Stimulated activated CD8-positive, alpha-beta memory T cell treated with anti-CD3 and anti-CD28 coated beads, Interleukin-4, amount 100 ng/mL, for 4 hours (primary cell): ENCODE data around the gene ACSM2B.
"Not testable (repeated sequence)": the region's sequence is repeated elsewhere in the genome, so short reads cannot be mapped to it uniquely, and the experiment has no call there.

ENCODE experiments used
- DNase-seq, 2 donors: peaks; one replicate each; pipeline ENCODE4 v3.0.0-alpha.2; 2020; ENCODE audit warnings: low read depth in 2 of 2, low spot score in 1 of 2

ACSM2B gene

GRCh38 chr16:20536669-20537068 lies 39.5 kb downstream of the ACSM2B start:
- not testable (repeated sequence) for DNase-seq

DNA sequence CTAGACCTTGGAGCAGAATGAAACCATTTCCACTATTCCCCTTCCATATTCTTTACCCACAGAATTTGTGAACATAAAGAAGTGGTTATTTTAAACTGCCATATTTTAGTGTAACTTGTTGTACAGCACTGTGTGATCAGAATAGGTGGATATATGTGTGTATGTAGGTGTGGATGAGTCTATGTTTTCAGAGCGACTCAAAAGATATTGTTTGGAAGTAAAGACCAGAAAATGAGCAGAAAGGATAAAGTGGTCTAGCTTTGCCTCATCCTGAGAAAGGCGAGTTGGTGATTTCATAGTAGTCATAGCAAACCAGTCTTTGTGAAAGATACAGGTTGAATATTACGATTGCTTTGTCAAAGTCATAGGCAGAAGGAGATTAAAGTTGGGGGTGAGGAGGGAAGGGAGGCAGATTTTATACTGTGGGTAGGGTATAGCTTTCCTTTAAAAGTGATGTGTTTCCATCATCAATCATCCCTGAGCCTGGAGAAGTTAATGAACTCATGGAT lies 43.8 kb downstream of the ACSM2B start:
- not testable (repeated sequence) for DNase-seq

- not testable (repeated sequence) for DNase-seq
Observed at GRCh38 chr16:20531795-20532194, 44.4 kb downstream of the ACSM2B start.

DNA sequence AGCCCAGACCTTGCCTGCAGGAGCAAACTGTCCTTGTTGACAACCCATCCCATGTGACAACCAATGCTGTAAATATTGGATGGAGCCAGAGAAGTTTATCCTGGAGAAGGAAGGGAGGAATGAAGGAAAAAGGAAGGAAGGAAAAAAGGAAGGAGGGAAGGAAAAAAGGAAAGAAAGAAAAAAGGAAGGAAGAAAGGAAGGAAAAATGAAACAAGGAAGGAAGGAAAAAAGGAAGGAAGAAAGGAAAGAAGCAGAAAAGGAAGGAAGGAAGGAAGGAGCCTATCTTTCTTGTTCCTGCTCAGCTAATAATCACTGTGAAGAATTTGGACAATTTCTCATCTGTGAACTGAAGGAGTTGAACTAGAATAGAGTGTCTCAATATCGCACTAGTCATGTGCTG lies 56.1 kb downstream of the ACSM2B start:
- no peak for DNase-seq

- no peak for DNase-seq
Observed at GRCh38 chr16:20519231-20519630, 56.9 kb downstream of the ACSM2B start.

- DNase-seq: no peak
Observed at GRCh38 chr16:20517149-20517548, 59.0 kb downstream of the ACSM2B start.

- no peak for DNase-seq
Observed at GRCh38 chr16:20515688-20516090, 60.5 kb downstream of the ACSM2B start.

DNA sequence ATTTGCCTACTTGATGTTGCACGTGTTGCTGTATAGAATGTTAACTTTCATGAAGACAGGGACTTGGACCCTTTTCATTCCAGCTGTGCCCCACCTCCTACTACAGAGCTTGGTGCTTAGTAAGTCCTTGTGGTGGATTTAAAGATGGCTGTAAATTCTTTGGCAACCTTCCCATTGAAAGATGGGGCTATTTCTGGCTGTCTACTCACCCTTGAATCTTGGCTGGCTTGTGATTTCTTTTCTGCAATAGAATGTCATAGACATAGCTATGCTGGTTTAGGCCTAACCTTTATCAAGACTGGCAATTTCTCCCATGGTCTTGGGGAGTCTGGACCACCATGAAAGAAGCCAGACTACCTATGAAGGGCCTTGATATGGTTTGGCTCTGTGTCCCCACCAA lies 65.8 kb downstream of the ACSM2B start:
- no peak for DNase-seq

DNA sequence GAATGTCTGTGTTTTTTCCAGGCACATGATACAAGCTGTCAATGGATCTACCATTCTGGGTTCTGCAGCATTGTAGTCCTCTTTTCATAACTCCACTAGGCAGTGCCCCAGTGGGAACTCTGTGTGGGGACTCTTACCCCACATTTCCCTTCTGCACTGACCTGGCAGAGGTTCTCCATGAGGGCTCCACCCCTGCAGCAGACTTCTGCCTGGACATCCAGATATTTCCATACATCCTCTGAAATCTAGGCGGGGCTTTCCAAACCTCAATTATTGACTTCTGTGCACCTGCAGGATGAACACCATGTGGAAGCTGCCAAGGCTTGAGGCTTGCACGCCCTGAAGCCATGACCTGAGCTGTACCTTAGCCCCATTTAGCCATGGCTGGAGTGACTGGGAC lies 68.9 kb downstream of the ACSM2B start:
- DNase-seq: no peak

GRCh38 chr16:20504418-20504817 lies 71.7 kb downstream of the ACSM2B start:
- no peak for DNase-seq

- not testable (repeated sequence) for DNase-seq
Observed at GRCh38 chr16:20491448-20491847, 84.7 kb downstream of the ACSM2B start.

GRCh38 chr16:20490994-20491393 lies 85.2 kb downstream of the ACSM2B start:
- not testable (repeated sequence) for DNase-seq
